Testis (tissue), 2 donors: ENCODE measurements around the gene CHRM1.

Experiments used
- POLR2A ChIP-seq: fragments of 450-650 bp; IDR thresholded peaks from one replicate; pipeline ENCODE4 v1.6.1; 2017; ENCODE audit warnings: antibody characterized with exemption, mild to moderate bottlenecking, moderate library complexity
- TF ChIP-seq, protein P1 (sequence below), 3 experiments: fragments of 450-650 bp in 2 of 3; fragments of 200-600 bp in 1 of 3; sonication (generic) in 1 of 3; IDR thresholded peaks; one replicate each; pipeline ENCODE4 v1.5.1; 2016 to 2019; ENCODE audit warnings: antibody characterized with exemption in 3 of 3, mild to moderate bottlenecking in 2 of 3, moderate library complexity in 1 of 3

DNA sequence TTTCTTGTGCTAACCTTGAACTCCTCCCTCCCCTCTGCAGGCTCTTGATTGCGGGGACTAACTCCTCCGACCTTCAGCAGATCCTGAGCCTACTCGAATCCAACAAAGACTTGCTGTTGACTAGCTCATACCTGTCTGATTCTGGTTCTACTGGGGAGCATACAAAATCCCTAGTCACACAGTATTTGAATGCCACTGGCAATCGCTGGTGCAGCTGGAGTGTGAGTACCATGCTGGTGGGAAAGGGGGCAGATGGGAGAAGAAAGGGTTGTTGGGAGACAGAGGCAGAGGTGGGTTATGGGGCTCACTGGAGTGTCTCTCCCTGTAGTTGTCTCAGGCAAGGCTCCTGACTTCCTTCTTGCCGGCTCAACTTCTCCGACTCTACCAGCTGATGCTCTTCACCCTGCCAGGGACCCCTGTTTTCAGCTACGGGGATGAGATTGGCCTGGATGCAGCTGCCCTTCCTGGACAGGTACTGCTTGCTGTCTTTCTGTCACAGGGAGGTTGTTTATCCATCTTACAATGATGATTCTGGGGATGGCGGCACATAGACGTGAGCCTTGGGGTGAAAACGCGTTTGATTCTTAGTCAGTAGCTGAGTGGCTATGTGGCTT, 35.9 kb downstream of the CHRM1 start:
- TF ChIP-seq, protein P1, sequence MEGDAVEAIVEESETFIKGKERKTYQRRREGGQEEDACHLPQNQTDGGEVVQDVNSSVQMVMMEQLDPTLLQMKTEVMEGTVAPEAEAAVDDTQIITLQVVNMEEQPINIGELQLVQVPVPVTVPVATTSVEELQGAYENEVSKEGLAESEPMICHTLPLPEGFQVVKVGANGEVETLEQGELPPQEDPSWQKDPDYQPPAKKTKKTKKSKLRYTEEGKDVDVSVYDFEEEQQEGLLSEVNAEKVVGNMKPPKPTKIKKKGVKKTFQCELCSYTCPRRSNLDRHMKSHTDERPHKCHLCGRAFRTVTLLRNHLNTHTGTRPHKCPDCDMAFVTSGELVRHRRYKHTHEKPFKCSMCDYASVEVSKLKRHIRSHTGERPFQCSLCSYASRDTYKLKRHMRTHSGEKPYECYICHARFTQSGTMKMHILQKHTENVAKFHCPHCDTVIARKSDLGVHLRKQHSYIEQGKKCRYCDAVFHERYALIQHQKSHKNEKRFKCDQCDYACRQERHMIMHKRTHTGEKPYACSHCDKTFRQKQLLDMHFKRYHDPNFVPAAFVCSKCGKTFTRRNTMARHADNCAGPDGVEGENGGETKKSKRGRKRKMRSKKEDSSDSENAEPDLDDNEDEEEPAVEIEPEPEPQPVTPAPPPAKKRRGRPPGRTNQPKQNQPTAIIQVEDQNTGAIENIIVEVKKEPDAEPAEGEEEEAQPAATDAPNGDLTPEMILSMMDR (IDR thresholded peaks at IDR 0.05), result no peak
- TF ChIP-seq POLR2A, result no peak
